GM21515 (cell line): Measurements from ENCODE around the gene GOLGA5.
"Not testable (repeated sequence)": the region's sequence is repeated elsewhere in the genome, so short reads cannot be mapped to it uniquely, and the experiment has no call there.

Experiments used
- ATAC-seq: cut with Tn5 transposase; IDR thresholded peaks from one replicate; pipeline ENCODE4 v1.9.1; 2021; ENCODE audit not compliant: unreplicated experiment

GOLGA5 gene

DNA sequence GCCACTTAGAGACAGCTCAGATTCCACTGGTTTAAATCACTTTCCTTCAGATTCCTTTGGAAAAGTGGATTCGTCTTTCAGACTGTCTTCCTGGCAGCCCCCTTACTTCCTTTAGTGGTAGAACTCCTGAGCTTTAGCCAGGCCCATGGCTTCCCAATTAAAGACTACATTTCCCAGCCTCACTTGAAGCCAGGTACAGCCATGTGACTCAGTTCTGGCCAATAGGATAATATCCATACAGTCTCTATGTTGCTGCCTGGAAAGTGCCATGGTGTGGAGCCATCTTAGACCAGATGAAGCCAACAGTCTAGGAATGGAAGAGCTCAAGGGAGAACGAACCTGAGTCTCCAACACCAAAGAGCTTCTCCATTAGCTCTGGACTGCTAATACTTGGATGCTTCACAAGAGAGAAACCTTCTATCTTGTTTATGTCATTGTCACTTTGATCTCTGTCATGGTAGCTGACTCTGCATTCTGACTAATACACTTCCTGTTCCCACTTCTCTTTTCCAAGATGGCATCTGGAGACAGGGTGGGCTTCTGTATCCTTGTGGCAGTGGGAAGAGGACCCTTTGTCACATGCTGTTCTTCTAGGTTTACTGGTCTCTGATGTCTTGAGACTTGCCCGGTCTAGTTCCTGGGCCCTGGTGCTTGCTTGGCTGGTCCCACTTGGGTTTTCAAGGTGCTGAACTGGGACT is 15.1 kb upstream of the GOLGA5 start:
- not testable (repeated sequence) for ATAC-seq

DNA sequence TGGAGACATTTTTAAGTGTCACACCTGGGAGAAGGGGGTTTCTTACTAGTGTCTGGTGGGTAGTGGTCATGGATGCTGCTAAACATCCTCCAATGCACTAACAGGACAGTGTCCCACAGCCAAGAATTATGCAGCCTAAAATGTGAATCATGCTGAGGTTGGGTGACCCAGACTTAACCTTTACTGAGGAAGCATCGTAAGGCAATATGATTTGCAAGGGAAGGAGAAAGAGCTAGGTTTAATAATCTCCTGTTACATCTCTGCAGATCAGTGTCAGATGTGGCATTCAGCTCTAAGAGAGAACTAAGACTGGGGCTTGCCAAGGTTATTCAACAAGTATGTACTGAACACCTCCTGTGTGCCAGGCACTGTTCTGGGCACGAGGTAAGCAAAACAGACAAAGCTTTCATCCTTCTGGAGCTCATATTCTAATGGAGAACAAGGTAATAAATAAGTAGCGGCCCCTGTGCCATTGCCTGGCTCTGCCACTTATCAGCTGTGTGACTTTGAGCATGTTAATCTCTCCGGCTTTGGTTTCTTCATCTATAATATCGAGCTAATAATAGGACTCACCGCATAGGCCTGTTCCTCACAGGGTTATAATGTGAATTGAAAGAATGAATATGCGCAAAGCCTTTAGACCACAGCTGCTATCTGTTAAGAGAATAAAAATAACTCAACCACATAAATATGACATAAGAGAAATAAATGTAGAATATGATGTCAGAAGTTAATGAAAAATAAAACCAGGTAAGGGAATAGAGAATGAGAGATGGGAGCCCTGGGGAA is 13.5 kb upstream of the GOLGA5 start:
- ATAC-seq: no peak

DNA sequence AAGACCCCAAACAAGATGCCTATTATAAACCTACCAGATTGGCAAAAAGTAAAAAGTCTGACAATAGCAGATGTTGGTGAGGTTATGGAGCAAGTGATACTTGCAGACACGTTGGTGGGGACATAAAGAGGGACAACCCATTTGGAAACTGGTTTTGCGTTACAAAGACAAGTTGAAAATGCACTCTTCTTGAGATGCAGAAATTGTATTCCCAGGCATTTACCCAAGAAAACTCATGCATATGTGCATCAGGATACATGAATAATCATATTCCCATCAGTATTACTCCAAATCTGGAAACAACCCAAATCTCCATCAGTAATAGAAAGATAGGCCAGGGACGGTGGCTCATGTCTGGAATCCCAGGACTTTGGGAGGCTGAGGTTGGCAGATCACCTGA is 12.8 kb upstream of the GOLGA5 start:
- no peak for ATAC-seq

DNA sequence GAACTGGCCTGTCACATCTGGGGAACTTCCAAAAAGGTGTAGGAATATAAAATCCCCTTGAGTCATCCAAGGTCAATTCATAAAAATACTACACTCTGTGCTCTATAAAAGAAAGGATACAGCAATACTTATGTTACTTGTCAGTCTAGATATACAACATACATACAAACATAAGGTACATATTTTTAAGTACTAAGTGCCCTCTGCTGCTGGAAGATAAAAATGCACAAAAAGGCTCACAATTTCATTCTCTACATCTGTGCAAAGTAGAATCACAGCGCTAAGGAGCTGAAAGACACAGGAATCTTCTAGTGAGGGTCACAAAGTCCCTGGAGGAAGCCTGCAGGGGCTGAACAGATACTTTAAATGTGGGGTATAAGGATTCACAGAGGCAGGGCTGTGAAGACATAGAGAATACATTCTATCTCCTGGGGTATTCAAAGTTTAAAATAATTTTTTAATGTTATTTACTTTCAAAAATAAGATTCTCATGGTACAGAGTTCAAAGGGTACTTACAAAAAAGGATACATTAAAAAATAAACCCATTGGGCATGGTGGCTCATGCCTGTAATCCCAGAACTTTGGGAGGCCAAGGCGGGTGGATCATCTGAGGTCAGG is 10.2 kb upstream of the GOLGA5 start:
- ATAC-seq: peak; percentile 55

DNA sequence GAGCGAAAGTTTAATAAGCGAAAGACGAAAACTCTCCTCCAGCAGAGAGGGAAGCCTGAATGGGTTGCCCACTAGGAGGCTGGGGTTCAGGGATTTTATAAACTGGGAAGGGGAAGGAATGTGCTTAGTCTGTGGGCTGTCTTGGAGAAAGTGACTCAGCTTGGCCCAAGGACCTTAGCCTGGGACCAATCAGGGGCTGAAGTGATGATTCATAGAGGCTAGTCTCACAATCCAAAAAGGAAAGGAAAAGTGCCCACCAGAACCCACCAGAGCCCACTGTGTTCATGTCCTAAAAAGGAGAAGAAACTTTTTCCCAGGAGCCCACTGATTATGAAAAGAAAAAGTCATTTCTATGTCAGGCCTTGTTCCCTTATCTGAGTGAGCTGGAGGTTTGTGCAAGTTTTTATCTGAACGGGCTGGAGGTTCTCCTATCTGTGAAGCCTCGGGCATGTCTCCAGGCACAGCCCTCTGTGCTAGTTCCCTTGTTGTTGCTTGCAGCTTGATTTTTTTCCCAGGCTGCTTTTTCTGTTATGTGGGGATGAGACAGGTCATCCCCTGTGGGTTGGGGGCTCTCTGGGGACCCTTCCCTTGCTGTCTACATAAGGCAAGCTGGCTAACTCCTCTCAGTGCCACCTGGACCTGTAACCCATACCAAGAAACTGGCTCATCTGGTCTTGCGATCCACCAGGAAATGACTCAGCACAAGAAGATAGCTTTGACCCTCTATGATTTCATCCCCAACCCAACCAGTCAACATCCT is 8.3 kb upstream of the GOLGA5 start:
- no peak for ATAC-seq

DNA sequence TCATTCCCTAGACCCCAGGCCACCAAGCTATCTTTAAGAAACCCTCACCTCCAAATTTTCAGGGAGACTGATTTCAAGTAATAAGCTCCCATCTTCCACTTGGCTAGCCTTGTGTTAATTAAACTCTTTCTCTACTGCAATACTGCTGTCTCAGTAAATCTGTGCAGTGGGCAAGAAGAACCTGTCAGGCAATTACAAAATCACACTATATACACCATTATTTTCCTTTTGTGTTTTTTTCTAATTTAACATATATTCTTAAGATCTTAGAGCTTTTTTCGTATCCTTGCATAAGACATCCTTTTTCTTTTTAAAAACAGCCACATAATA is 7.7 kb upstream of the GOLGA5 start:
- no peak for ATAC-seq

DNA sequence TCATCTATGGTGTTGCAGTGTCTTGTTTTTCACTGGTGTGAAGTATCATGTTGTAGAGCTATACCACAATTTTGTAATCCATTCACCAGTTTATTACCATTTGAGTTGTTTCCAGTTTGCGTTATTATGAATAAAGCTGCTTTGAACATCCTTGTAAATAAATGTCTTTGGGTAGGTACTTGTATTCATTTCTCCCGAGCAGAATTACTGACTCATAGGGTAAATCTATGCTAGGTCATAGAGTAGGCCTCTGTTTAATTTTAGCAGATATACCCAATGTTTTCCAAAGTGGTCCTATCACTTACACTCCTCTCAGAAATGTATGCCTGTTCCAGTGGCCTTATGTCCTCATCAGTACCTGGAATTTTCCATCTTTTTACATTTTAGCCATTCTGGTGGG is 6.6 kb upstream of the GOLGA5 start:
- ATAC-seq: no peak

DNA sequence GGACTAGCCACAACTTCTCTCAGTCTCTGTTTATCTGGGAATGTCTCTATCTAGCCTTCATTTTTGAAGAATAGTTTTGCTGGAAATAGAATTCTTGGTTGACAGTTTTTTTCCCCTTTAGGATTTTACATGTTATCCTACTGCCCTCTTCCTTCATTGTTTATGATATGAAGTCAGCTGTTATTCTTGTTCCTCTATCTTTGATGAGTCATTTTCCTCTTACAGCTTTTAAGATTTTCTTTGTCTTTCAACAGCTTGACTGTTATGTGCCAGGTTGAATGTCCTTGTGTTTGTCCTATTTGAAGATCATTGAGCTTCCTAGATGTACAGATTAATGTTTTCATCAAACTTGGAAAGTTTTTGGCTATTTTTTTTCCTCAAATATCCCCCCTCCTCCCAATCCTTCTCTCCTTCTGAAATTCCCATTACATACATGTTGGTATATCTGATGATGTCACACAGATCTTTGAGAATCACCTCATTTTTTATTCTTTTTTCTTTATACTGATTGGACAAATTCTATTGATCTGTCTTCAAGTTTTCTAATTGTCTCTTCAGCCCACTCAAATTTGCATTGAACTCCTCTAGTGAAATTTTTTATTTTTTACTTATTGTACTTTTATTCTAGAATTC is 4.5 kb upstream of the GOLGA5 start:
- no peak for ATAC-seq

DNA sequence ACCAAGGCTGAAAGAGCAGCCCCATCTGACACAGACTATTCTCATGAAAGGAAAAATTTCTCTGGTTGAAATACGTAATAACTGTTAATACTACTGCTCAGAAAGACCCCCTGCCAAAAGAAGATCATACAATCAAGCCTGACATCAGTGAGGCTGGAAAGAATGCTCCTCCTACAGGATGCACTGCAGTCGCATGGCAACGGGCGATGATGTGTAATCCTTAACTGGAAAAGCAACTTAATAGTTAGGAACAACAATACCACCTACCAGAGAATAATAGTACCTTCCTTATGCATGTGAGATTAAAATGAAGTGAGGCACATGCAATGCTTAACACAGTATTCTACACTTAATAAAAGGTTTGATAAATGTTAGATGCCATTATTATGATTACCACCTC is 1.2 kb upstream of the GOLGA5 start:
- ATAC-seq: no peak

DNA sequence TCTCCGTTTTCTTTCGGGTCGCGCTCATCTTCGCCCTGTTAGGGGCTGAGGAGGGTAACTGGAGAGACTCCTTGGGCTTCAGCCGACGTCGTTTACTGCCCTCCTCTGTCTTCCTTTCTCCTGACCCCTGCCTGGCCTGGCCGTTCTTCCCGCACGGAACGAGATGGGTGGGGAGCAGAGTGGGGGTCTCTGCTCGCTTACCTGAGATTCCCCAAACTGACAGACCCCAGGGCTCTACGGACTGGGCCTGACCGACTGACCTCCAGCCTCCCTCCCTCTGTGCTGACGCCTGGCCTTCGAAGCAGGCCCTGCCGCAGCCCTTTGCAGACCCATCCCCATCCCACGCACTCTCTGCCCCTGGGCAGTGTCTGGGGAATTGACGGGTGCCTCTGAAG is 439 bp downstream of the GOLGA5 start:
- no peak for ATAC-seq

DNA sequence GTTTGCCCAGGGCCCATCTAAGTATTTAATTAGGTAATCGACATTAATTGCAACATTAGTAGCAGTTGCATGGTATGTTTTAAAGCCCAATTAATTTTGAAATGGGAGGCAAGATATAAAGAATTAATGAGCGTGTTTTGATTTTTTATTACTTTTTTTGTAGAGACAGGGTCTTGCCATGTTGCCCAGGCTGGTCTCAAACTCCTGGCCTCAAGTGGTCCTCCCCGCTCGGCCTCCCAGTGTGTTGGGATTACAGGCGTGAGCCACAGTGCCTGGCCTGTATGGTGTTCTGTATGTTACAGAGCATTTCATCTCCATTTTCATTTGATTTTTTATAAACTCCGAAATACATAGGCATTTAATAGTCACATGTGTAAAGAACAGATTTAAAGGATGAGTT is 856 bp downstream of the GOLGA5 start:
- ATAC-seq: no peak

DNA sequence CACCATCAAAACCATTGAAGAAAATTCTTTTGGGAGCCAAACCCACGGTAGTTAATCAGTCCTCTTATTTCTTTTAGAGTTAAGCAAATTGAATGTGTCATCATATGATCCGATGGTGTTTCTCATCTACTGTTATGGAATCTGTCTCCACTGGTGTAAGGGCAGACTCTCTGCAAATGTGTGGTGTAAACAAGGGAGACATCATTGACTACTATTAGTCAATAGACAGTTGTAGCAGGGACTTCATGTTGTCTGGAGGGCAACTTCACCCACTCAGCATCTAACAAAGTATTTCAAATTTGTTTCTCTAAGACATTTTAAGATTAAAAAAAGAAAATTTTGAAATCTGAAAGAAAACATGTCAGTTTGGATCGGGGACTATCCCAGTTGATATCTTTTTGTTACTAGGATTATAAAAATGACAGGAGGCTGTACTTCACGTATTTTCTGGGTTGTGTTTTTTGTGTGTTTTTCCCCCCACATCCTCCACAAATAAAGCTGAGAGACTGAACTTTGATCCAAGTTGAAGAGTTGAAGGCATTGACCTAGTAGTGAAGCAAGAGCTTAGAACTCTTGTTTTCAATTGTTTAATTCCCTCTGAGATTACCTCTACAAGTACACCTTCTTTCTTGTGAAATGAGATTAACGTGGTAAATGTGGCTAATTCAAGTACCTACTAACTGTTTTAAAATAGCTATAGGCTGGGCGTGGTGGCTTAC is 4.0 kb downstream of the GOLGA5 start:
- ATAC-seq: no peak

DNA sequence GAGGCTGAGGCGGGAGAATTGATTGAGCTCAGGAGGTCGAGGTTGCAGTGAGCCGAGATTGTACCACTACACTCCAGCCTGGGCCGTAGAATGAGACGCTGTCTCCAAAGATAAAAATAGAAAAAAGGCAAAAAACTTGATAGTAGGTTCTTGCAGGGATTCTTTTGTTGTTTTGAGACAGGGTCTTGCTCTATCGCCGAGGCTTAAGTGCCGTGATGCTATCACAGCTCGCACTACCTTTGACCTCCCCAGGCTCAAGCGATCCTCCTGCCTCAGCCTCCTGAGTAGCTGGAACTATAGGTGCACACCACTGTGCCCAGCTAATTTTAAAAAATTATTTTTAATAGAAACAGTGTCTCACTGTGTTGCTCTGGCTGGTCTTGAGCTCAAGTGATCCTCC is 4.7 kb downstream of the GOLGA5 start:
- ATAC-seq: no peak

DNA sequence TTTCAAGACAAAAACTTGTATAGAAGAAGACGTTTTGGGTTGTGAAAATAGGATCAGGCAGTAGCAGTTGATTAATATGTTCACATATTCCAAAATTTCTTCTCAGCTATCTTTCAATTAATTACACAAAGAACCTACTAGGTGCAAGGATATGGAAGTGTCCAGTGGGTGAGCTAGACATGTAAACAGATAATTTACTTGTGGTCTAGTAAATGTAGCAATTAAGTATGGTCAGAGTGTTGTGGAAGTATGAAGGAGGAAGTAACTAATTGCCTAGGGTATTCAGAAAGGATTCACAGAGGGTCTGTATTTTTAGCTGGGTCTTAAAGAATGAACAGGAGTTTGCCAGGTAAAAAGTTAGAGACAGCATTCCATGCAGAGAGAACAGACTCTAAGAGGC is 5.9 kb downstream of the GOLGA5 start:
- no peak for ATAC-seq

DNA sequence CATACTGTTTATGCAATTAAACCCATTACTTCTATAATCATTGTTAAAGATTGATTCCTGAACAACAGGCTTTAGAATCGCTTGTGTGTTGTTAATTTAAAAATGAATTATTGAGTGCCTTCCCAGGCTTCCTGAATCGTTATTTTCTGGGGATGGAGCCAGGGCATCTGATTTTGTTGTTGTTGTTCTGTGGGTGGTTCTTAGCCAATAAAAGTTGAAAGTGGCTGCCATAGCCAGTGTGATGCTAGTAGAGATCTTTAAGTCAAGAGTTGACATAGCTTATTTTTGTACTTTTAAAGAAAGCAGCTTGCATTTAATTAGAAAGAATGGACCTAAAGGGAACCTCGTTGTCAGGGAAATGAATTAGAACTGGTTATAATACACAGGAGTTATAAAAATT is 6.4 kb downstream of the GOLGA5 start:
- ATAC-seq: no peak

DNA sequence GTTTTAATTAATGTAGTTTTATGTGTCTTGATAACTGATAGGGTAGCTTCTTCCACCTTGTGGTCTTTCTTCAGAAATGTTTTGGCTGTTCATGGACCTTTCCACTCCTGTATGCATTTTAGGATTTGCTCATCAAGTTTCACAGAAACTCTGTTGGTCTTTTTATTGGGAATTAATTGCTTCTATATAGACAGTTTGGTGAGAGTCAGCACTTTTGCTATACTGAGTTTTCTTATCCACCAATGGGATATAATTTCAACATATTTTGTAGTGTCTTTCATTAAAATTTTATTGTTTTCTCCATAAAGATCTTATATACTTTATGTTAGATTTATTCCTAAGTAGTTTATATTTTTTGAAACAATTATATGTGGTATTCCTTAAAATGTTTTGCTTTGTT is 7.8 kb downstream of the GOLGA5 start:
- ATAC-seq: no peak

DNA sequence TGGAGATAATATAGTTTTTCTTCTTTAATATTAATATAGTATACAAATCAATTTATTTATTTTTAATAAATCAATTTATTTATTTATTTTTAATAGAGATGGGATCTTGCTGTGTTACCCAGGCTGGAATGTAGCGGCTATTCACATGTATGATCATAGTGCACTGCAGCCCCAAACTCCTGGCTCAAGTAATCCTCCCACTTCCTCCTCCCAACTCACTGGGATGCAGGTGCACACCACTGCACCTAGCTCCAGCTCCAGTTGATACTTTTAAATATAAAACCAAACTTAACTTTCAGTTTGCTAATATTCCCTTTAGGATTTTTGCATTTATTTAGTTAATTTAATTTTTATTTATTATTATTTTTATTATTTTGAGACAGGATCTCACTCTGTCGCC is 8.6 kb downstream of the GOLGA5 start:
- ATAC-seq: no peak

DNA sequence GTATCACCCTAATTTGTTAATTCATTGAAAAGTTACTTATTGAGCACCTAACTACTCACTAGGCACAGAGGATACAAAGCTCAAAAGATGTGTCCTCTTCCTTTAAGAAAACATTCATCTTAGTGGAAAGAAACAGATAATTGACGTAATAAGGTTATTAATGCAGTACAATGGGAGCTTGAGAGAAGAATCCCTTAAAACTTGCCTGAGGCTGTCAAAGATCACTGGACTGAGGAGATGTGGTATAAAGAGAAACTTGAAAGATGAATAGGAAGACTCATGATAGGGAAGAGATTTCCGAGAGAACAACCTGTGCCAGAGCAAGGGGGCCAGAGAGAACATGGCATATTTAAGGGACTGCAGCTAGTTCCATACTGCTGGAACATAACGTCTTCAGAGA is 19.1 kb downstream of the GOLGA5 start:
- ATAC-seq: no peak

DNA sequence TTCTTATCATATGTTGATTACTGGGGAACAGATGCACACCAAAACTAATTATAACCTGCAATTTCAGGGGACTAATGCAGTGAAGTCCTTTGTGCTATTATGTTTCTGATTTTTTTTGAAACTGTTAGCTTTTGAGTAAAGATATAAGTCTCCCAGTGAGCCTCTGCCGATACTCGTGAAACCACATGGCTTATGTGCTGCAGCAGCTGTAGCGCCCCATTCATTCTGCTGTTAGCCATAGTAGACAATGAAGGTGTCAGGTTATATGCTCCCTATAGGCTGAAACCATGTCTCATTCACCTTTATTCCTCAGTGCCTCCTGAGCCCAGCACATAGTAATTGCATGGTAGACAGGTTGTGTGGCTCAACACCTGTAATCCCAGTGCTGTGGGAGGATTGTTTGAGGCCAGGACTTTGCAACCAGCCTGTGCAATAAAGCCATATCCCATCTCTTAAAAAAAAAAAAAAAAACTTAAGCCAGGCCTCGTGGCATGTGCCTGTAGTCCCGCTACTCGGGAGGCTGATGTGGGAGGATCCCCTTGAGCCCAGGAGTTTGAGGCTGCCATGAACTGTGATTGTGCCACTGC is 25.0 kb downstream of the GOLGA5 start:
- no peak for ATAC-seq
